HG02763 (cell line): Measurements from ENCODE around the gene SHISA6.

Experiments used
- ATAC-seq: cut with Tn5 transposase; IDR thresholded peaks from one replicate; pipeline ENCODE4 v1.9.1; 2021; ENCODE audit warnings: mild to moderate bottlenecking, moderate library complexity; ENCODE audit not compliant: unreplicated experiment

The SHISA6 gene

DNA sequence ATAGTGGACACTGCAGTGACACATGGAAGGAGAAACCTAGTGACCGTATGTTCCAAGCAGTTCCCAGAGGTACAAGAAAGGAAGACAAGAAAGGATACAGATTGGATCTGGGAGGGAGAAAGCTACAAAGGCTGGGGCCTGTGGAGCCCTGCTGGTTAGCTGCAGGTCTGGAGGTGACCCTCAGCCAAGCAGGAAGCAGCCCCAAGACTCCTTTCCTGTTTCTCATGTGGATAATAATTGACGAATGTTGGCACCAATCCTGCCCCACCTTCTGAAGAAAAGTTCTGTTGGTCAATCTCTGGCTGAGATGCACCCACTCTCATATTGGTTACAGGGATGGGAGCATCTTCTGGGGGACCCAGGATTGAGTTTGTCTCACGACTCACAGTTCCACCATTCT is 99.8 kb downstream of the SHISA6 start:
- no peak for ATAC-seq

DNA sequence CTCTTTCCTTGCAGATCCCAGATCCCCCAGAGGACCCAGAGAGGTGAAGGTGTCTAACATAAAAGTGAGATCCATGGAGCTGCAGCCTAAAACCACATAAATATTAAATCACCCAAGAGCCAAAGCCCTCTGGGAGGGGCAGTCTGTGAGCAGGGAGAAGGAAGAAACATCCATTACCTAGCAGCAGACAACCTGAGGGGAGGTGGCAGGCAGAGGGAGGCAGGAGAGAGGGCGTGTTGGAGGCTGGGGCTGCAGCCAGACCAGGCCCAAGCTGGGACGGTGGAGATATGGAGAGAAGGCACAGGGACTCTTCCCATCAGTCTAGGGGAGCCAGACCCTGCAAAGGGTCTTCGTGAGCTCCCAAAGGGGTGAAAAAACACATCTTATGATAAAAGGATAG is 101.1 kb downstream of the SHISA6 start:
- no peak for ATAC-seq

DNA sequence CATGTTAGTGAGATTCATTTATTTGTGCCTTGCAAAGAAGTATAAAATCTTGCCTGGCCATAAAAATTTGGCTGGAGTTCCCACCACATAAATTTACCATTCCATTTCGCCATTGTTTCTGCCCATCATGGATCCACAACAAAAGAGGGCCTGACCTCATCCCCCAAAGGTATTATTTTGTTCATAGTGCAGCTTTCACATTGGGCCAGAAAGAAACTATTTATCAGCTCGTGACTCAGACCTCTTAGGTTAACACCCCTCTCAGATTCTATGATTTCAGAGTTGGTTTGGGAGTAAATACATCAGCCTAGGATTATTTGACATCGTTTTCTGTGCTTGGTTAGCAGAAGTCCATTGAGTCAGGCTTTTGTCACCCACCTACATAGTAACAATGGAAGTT is 108.1 kb downstream of the SHISA6 start:
- ATAC-seq: no peak

DNA sequence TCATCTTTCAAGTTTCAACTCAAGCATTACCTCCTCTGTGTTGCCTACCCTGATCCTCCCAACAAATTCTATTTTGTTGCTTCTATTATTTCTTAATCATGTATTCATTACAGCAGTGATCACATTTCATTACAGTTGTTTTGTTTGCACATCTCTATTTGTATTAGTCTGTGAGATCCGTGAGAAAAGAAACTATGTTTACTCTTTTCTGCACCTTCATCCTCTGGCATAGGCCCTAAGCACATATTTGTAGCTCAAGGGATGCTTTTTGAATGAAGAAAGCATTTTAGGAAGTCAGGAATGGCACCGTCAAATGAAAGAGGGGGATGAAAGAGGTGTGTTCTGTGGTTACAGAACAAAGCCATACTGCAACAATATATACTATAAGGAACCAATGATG is 110.5 kb downstream of the SHISA6 start:
- no peak for ATAC-seq

DNA sequence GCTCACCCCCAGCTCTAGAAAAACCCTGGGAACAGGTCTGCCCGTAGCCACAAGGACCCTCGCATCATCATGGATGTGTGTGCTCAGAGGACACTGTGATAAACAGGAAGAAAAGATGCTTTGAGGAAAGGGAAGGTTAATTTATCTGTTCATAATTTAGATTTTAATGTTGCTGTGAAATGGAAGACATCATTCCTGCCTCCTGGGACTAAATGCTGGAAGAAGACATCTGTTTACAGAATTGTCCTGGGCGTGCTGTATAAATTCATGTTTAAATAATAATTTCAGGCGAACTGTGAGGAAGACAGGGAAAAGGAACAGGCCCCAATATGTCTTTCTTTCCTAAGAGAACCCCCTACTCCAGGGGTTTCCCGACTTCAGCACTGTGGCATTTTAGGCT is 112.6 kb downstream of the SHISA6 start:
- no peak for ATAC-seq

DNA sequence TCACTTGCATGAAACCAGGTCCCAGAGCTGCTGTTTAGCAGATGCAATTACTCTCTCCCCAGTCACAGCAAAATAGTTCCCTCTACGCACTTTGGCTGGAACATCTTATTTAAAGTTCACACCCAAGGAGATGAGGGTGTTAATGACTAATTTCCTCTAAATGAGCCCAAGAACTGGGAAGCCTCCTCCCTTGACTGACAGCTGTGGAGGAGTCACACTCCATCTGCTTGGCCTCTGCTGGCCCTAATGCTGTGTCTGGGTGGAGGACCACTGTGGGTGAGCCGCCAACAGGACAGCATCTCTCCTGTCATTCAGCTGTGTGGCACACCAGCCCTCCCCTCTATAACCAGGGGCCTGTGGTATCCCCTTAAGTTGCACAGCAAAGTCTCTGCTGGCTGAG is 115.4 kb downstream of the SHISA6 start:
- ATAC-seq: no peak

DNA sequence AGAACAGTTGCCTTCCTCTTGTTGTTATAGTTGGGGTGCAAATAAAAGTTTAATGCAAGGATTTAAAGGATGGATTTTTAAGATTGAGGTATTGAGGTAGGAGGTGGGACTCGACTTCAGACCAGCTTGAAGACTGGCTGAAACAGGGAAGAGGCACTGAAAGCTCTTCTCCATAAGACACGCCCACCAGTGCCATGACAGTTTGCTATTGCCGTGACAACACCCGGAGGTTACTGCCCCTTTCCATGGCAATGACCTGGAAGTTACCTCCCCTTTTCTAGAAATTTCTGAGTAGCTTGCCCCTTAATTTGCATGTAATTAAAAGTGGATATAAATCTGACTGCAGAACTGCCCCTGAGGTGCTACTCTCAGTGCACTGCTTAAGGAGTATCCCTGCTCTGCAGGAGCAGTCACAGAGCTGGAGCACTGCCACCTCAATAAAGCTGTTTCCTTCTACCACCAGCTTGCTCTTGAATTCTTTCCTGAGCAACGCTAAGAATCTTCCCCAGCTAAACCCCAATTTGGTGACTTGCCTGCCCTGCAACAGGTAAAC is 122.6 kb downstream of the SHISA6 start:
- ATAC-seq: no peak

DNA sequence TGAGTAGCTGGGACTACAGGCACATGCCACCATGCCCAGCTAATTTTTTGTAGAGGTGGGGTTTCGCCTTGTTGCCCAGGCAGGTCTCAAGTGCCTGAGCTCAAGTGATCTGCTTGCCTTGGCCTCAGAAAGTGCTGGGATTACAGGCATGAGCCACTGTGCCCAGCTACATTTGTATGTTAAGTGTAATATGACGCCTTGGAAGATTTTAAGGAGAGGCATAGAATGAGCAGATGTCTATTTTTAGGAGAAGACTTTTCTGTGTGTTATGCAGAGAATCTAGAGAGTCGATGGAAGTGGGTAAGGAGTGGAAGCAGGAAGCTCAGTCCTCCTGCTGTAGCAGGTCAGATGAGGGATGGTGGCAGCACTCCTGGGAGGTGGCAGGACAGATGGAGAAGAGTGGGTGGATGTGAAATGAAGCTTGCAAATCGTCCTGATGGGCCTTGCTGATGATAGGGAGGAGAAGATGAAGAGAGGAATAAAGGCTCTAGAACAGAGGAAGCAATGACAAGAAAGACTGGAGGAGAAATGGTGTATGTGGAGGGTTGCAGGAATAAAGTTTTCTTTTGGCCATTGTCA is 125.3 kb downstream of the SHISA6 start:
- no peak for ATAC-seq

DNA sequence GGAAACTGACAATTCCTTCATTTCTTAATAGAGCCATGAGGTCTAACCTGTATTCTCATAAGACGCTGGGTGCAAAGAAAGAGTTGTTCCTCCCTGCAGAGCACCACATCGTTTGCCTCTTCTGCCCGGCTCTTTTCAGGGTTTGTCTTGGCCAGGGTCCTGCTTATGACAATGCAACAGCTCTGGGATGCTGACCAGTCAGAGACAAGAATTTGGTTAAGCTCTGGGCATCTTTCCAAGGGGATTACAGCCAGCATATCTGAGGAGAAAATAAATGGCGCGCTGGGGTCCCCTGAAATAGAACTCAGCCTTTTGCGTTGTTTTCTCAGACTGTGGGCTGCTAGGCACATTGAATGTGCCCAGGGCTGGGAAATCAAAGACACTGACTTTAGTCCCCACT is 128.6 kb downstream of the SHISA6 start:
- ATAC-seq: no peak

DNA sequence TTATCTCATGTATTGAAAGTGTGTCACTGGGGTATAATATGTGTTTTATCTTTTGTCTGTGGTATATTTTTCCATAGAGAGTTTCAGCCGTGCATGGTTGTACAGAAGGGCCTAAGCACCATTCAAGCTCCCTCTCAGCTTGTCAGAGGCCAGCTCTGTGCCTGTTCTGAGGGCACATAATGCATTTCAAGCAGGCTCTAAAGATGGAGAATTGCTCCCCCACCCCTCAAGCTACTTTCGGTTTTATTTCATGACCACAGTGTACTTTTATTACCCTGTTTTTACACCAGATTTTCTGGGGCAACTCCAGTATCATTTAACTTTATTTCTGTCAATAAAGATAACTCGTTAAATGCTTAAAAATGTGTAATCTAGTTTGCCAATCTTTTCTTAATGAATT is 131.7 kb downstream of the SHISA6 start:
- no peak for ATAC-seq

DNA sequence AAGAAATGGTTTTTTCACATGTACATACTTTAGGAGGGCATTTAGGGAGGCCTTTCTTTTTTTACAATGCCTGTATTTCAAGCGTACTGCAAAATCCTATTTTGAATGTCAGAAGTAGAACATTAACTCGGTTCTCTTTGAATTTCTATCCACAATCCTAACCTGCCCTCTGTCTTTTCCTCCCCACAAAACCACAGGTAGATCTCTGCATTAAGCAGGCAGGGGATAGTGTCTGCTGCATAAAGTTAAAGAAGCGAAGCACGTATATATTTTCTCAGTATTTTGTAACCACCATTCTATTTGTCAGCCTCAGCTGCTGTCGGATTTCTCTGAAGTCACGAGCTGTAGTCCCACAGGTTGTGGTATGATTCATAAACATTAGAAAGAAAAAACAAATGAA is 137.5 kb downstream of the SHISA6 start:
- no peak for ATAC-seq

DNA sequence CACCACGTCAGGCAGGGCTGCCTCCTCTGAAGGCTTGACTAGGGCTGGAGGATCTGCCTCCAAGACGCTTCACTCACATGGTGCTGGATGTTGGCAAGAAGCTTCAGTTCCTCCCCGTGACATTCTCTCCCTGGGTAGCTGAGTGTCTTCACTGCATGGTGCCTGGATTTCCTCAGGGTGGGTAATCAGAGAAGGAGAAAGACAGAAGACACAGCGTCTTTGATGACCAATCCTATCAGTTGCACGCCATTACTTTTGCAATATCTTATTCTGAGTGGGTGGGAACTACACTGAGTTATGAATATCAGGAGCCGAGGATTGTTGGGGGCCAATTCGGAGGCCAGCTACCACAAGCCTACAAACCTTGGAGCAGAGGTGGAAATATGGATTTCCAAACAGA is 139.7 kb downstream of the SHISA6 start:
- ATAC-seq: no peak

DNA sequence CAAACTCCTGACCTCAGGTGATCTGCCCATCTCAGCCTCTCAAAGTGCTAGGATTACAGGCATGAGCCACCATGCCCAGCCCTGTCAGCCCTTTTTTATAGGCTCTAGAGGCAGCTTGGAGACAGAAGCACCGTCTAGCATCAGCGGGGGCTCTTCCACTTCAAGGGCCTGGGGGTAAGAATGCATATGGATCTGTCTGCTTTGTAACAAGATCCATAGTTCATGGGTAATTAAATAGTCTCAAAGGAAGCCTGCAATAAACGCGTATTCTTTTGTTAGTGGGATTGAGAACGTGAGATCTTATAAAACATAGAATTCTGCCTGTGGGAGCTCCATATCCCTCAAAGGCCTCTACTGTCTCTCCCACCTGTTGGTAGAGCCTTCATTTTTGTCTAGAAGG is 142.1 kb downstream of the SHISA6 start:
- ATAC-seq: no peak

DNA sequence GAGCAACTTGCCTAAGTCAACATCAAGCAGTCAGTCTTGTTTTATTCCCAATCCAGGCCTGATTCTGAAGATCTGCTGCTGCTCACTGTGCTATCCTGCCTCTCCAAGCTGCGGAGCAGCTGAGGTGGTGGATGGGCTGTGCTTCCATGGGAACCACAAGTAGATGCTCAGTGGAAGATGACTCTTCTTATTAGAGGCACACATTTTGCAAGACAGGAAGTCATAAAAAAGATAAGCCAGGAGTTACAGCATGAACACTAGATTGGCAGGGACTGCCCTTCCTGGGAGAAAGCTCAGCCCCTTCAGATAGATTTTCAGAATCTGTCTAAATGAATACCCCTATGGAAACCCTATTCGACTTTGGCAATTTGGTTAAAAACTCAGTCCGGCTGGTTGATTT is 143.1 kb downstream of the SHISA6 start:
- no peak for ATAC-seq

DNA sequence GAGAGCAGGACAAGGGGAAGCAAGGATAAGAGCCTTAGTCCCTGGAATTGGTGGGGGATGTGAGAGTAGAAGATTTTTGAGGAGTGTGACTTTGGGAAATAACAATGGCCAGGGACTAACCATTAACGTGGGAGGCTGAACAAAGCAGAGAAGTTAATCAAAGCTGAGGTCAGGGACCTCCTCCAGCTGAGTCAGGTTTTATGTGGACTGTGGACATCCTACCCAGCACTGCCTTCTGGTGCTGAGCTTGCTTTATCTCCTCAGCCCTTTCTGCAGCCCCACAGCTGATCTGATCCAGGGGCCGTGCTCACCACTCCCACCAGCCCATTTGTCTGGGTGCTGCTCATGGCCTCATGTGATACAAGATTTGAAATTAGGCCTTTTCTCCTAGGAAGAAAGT is 146.6 kb downstream of the SHISA6 start:
- ATAC-seq: no peak

DNA sequence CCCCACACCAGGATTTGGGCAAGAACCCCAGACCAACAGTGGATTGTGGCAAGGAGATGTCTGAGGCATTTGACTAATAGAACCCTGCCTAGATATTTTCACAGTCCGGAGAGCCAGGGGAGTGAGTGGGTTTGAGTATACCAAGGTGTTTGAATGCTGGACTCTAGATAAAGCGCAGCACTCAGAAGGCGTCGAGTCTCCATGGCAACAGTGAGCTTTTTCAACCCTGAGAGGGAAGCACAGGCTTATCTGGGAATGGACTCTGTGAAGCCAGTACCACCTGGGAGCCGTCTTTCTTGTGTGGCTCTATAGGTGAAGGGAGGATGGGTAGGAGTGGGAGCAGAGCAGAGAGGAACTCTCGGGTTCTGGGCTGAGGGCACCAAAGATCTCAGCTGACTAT is 147.0 kb downstream of the SHISA6 start:
- ATAC-seq: no peak

DNA sequence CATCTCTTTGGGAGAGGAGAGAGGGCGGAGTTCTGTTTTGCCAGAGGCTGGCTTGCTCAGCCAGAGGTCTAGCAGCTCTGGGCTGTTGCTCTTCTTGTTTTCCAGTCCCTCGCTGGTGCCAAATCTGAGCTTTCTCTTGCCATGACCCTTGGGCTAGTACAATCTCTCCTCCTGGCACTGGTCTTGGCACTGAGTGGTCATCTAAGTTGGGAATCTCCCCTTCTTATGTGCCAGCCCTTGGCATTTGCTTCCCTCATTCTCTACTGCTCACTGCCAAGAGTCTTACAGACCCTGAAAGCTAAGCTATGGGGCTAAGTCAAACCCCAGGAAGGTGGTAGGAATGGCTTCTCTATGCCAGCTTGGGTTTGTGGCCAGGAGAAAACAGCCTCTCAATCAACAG is 148.6 kb downstream of the SHISA6 start:
- ATAC-seq: no peak

DNA sequence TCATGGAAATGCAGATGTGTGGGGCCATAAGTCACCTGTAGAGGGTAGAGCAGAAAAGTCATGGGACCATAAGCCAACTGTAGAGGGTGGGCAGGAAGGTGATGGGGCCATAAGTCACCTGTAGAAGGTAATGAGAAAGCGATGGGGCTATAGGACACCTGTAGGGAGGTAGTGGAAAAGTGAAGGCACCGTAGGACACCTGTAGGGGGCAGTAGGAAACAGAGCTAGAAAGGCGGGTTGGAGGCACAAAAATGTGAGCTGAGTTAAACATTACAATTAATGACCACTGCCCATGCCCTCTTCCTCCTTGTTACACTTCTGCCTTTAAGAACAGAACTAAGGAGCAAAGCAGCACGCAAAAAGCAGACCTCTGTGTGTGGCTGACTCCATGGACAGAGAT is 150.1 kb downstream of the SHISA6 start:
- no peak for ATAC-seq

DNA sequence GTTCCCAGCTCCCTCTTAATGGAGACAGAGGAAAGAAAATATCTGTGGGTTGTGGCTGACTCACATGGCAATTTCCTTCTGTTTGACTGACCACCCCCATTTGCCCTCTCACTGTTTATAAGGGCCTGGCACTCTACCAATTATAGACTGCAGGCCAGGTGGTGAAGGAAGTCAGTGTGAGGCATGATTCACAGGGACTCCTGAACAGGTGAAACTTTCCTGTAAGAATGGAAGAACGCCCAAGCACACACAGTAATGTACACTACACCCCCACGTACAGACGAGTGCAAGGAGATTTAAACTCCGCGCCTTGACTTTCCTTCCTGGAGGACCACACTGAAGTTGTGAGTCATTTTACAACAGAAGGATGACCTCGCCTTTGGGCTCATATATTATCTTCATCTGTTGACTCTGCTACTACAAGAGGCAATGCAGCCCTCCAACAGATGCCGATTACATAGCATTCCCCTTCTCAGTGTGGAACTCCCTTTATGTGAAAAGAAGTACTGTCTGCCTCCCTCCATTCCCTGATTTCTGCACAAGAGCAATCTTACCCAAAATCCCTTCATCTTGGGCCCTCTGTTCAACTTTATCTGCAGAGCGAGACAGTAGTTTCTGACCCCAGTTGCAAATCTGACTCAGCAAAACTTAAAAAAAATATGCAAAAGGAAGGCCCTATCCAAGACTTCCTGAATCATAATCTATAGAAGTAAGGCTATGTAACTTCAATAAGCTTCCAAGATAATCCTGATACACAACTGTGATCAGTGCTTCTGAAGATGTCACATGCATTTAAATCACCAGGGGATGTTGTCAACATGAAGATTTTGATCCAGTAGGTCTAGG is 163.6 kb downstream of the SHISA6 start:
- no peak for ATAC-seq

DNA sequence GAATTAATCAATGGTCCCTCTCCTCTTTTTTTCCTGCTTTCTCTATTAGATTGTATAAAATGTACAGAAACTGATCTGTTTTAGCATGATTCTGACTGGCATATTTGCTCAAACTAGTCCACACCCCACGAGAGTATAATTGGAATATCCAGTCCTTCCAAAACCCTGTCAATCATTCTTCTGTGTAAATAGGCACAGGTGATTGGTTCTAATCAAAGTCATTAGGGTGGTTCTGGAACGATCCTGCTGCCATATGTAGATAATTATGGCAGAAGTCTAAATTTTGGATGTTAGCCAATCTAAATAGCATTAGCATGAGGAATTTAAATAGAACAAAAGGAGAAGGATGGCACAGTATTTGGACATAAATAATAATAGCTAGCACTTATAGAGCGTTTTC is 165.7 kb downstream of the SHISA6 start:
- no peak for ATAC-seq

DNA sequence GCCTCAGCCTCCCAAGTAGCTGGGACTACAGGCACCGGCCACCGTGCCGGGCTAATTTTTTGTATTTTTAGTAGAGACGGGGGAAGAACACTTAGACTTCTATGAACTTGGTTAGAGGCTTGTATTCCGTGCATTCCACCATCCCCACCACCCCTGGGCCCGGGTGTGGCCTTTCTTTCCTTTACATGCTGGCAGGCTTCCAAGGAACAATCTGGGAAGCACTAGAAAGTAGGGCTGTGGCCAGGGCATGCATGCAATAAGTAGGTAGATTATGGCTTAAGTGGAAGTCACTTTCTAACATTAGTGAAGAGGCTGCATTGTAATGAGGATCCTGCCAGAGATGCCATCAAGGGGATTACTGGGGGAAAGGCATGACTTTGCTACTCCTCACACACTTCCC is 171.6 kb downstream of the SHISA6 start:
- ATAC-seq: no peak

DNA sequence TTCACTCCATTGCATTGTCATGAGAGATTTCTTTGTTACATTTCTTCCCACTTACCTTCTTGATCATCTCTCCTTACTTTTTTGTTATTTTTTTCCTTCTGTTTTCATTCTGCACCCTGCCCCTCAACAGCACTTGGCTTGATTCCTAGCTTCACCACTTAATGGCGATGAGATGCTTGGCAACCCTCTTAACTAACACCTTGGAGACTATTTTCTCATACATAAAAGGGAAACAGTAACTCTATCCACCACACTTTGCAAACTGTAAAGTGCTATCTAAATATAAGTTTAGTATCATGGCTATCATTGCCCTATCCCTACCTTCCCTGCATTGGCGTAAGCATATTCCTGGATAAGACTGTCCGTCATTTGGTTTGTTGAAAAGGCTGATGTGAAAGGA is 177.3 kb downstream of the SHISA6 start:
- ATAC-seq: no peak

DNA sequence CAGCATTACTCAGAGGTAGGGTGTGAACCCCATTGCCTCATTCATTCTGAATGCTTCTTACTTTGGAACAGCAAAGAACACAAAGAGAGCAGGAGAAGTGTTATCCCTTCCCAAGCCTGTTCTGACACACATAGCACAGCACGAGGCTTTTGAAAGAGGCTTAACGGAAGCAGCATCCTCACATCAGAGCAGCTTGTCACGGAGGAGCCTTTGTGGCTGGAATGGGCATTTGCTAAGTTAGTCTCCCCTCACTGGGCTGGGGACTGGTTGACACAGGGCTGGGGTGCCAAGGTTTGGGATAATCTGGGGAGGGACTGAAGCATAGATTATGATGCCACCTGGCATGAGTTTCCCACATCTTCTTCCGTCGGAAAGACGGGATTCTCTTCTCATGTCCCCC is 189.7 kb downstream of the SHISA6 start:
- no peak for ATAC-seq
